Liver (tissue), 9 donors: ENCODE results near the gene DIDO1. TPM values are rescaled to one million over a fixed set of nuclear protein-coding genes. Genes with fewer than 3 reads are reported as not detected.

ENCODE experiments used
- DNase-seq: peaks from one replicate; pipeline ENCODE4 v3.0.0-alpha.2; 2017; ENCODE audit warnings: low spot score
- H3K27ac ChIP-seq, 2 donors: one replicate each; pipeline ENCODE4 v1.7.0; 2013; ENCODE audit warnings: inconsistent platforms in 2 of 2, low read length in 2 of 2, control low read depth in 1 of 2, low read depth in 1 of 2, mild to moderate bottlenecking in 1 of 2
- H3K27me3 ChIP-seq, 4 donors: one replicate each; pipeline versions ENCODE4 v1.6.1 to v1.7.0; 2013; ENCODE audit warnings: low read length in 3 of 4, inconsistent platforms in 1 of 4, mild to moderate bottlenecking in 1 of 4, moderate library complexity in 1 of 4; ENCODE audit not compliant: control insufficient read depth in 4 of 4, insufficient read depth in 4 of 4
- H3K36me3 ChIP-seq, 4 donors: one replicate each; pipeline versions ENCODE4 v1.6.1 to v1.7.0; 2013; ENCODE audit warnings: low read length in 3 of 4, mild to moderate bottlenecking in 3 of 4, low read depth in 1 of 4, moderate library complexity in 1 of 4; ENCODE audit not compliant: control insufficient read depth in 4 of 4, insufficient read depth in 3 of 4
- H3K4me1 ChIP-seq, 4 donors: one replicate each; pipeline versions ENCODE4 v1.6.1 to v1.7.0; 2013; ENCODE audit warnings: low read length in 3 of 4, mild to moderate bottlenecking in 3 of 4, moderate library complexity in 1 of 4; ENCODE audit not compliant: control insufficient read depth in 4 of 4, insufficient read depth in 4 of 4
- H3K4me3 ChIP-seq, 3 donors: one replicate each; pipeline versions ENCODE4 v1.6.1 to v1.7.0; 2013; ENCODE audit warnings: low read length in 3 of 3, control low read depth in 1 of 3, low read depth in 1 of 3, mild to moderate bottlenecking in 1 of 3
- H3K9ac ChIP-seq, 2 donors: one replicate each; pipeline ENCODE4 v1.7.0; 2013; ENCODE audit warnings: low read length in 2 of 2, mild to moderate bottlenecking in 2 of 2, moderate library complexity in 2 of 2, control low read depth in 1 of 2, low read depth in 1 of 2
- H3K9me3 ChIP-seq, 4 donors: one replicate each; pipeline versions ENCODE4 v1.6.1 to v1.7.0; 2013; ENCODE audit warnings: low read length in 3 of 4; ENCODE audit not compliant: control insufficient read depth in 4 of 4
- EGR1 ChIP-seq, 2 donors: IDR thresholded peaks; 2 replicates each; pipeline ENCODE4 v1.6.1; 2016 to 2018; ENCODE audit warnings: antibody characterized with exemption in 2 of 2, low read depth in 2 of 2
- FOXA2 ChIP-seq: IDR thresholded peaks from 2 replicates; pipeline ENCODE4 v1.6.1; 2016; ENCODE audit warnings: antibody characterized with exemption
- GABPA ChIP-seq, 2 donors: IDR thresholded peaks in 1 of 2; conservative IDR thresholded peaks in 1 of 2; 2 replicates each; pipeline ENCODE4 v1.6.1; 2016; ENCODE audit warnings: antibody characterized with exemption in 2 of 2, mild to moderate bottlenecking in 1 of 2, moderate library complexity in 1 of 2
- JUND ChIP-seq, 2 donors: IDR thresholded peaks; 2 replicates each; pipeline ENCODE4 v1.6.1; 2016; ENCODE audit warnings: antibody characterized with exemption in 2 of 2
- NR2F2 ChIP-seq: IDR thresholded peaks from 2 replicates; pipeline ENCODE4 v1.6.1; 2016; ENCODE audit warnings: antibody characterized with exemption
- RAD21 ChIP-seq, 2 donors: IDR thresholded peaks; 2 replicates each; pipeline ENCODE4 v1.6.1; 2016; ENCODE audit warnings: antibody characterized with exemption in 2 of 2, mild to moderate bottlenecking in 2 of 2
- REST ChIP-seq: IDR thresholded peaks from 2 replicates; pipeline ENCODE4 v1.6.1; 2016; ENCODE audit warnings: antibody characterized with exemption, mild to moderate bottlenecking
- RXRA ChIP-seq, 2 donors: IDR thresholded peaks; 2 replicates each; pipeline ENCODE4 v1.6.1; 2017 to 2018; ENCODE audit warnings: antibody characterized with exemption in 2 of 2, mild to moderate bottlenecking in 1 of 2
- TAF1 ChIP-seq: conservative IDR thresholded peaks from 2 replicates; pipeline ENCODE4 v1.6.1; 2016; ENCODE audit warnings: antibody characterized with exemption, mild to moderate bottlenecking
- YY1 ChIP-seq: IDR thresholded peaks from 2 replicates; pipeline ENCODE4 v1.6.1; 2016; ENCODE audit warnings: antibody characterized with exemption, mild to moderate bottlenecking
- WGBS: extraction: QIAGEN DNeasy Blood & Tissue Kit; methylation state at CpG from one replicate; pipeline ENCODE4 v1.1.7; 2013; 5-methylcytosine and 5-hydroxymethylcytosine counted together
- polyA plus RNA-seq, 2 donors: library from polyadenylated mRNA; stranded (reverse) in 1 of 2; unstranded in 1 of 2; fragments of 200-250 nt in 1 of 2; fragments of >200 nt in 1 of 2; fragmentation: Nextera tagmentation in 1 of 2; extraction: Ambion mirVana in 1 of 2; gene quantifications; one replicate each; pipeline versions ENCODE4 v1.2.1 to v1.2.3, GENCODE V29; 2013 to 2015
- total RNA-seq, 2 donors: library from RNA; depleted of rRNA; stranded (reverse); fragments of >200 nt; gene quantifications; one replicate each; pipeline ENCODE4 v1.2.3, GENCODE V29; 2014
- TF ChIP-seq, protein P1 (sequence below): IDR thresholded peaks from 2 replicates; pipeline ENCODE4 v1.6.1; 2016; ENCODE audit warnings: antibody characterized with exemption
- TF ChIP-seq, protein P2 (sequence below): IDR thresholded peaks from 2 replicates; pipeline ENCODE4 v1.6.1; 2016; ENCODE audit warnings: antibody characterized with exemption
- donor health status: healthy.
- donor health status: healthy.
- donor health status: healthy.
- donor health status: healthy.
- donor health status: healthy.

The DIDO1 gene
- total and polyA plus RNA-seq, 4 donors, result 10.1 to 43.1 (median 17.4) TPM

- Histone ChIP-seq H3K9ac (peak overlapping the region in 1 of 2 donors; percentile 2), H3K4me1 (peaks cover 3 to 15% (median 11%) of the 10 kb centered on the region in 4 donors), H3K36me3 (peaks cover 9 to 55% (median 28%) of the 10 kb centered on the region in 4 donors), H3K4me3 (no peak overlapping the region), H3K27ac (peak overlapping the region; percentile 9 to 25), H3K27me3 (no peaks in the 10 kb centered on the region), H3K9me3 (no peaks in the 10 kb centered on the region)
- DNase-seq, result no peak
- TF ChIP-seq RXRA (IDR thresholded peaks at IDR 0.05) (peak in 1 of 2 donors; percentile 48), RAD21 (IDR thresholded peaks at IDR 0.05) (peak in 1 of 2 donors; percentile 10), JUND (IDR thresholded peaks at IDR 0.05) (no peak), REST (no peak)
- 51% methylated on average over 10 of the region's 10 CpGs for WGBS
These were observed 20.6 kb upstream of the DIDO1 start for GRCh38 chr20:62946918-62947317.

DNA sequence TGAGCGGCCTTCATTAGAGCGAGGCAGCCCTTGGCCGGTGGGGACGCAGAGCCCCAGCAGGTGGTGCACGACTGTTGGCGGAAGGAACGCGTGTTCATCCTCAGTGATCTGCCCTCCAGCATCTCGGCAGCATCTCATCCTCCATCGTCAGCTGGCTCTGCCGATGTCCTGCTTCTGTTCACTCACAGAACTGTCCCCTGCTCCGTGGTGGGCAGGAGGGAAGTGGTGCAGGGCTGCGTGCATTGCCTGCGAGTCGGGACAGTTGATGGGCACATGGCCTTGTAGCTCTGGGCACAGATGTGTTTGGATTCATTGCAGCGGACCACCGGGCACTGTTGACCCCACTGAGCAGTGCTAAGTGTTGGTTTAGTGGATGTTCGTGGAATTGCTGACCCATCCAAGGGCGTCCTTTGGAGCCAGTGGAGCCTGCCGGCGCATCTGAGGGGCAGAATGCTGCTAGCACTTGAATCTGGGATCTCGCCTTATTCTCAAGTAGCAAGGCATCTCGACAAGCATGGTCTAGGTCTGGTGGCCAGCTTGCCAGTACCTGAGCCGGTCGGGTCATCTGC, 19.6 kb upstream of the DIDO1 start:
- no peak overlapping the region for H3K9ac ChIP-seq
- H3K9me3 ChIP-seq, result no peaks in the 10 kb centered on the region
- H3K27me3 ChIP-seq, result no peaks in the 10 kb centered on the region
- TF ChIP-seq, protein P1, sequence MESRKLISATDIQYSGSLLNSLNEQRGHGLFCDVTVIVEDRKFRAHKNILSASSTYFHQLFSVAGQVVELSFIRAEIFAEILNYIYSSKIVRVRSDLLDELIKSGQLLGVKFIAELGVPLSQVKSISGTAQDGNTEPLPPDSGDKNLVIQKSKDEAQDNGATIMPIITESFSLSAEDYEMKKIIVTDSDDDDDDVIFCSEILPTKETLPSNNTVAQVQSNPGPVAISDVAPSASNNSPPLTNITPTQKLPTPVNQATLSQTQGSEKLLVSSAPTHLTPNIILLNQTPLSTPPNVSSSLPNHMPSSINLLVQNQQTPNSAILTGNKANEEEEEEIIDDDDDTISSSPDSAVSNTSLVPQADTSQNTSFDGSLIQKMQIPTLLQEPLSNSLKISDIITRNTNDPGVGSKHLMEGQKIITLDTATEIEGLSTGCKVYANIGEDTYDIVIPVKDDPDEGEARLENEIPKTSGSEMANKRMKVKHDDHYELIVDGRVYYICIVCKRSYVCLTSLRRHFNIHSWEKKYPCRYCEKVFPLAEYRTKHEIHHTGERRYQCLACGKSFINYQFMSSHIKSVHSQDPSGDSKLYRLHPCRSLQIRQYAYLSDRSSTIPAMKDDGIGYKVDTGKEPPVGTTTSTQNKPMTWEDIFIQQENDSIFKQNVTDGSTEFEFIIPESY, result no peak
- TF ChIP-seq TAF1 (no peak), RAD21 (IDR thresholded peaks at IDR 0.05) (no peak), FOXA2 (no peak), RXRA (IDR thresholded peaks at IDR 0.05) (no peak), GABPA (IDR thresholded peaks at IDR 0.05 in 1 of 2, conservative IDR thresholded peaks at IDR 0.05 in 1 of 2) (no peak), REST (no peak), JUND (IDR thresholded peaks at IDR 0.05) (no peak), YY1 (no peak), NR2F2 (no peak), EGR1 (IDR thresholded peaks at IDR 0.05; ENCODE audit: low read depth in 2 of 2) (no peak)
- TF ChIP-seq, protein P2, sequence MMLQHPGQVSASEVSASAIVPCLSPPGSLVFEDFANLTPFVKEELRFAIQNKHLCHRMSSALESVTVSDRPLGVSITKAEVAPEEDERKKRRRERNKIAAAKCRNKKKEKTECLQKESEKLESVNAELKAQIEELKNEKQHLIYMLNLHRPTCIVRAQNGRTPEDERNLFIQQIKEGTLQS, result no peak
- H3K27ac ChIP-seq, result no peak overlapping the region
- WGBS, result 96% methylated on average over 25 of the region's 25 CpGs
- DNase-seq, result no peak
- H3K4me1 ChIP-seq, result peaks cover 1 to 12% (median 10%) of the 10 kb centered on the region in 4 donors
- H3K36me3 ChIP-seq, result peaks cover 9 to 59% (median 34%) of the 10 kb centered on the region in 4 donors
- H3K4me3 ChIP-seq, result no peak overlapping the region
